GM23248 (cell line): ENCODE data around the gene EFCAB5.

Experiments
- EZH2 ChIP-seq: fragments of 200-600 bp; sonication (generic); IDR thresholded peaks from 2 replicates; pipeline ENCODE4 v1.6.1; 2018; ENCODE audit warnings: antibody characterized with exemption, mild to moderate bottlenecking; ENCODE audit not compliant: insufficient read depth, poor library complexity, severe bottlenecking
- EZH2phosphoT487 ChIP-seq: fragments of 200-600 bp; sonication (generic); IDR thresholded peaks from 2 replicates; pipeline ENCODE4 v1.6.1; 2018; ENCODE audit warnings: antibody characterized with exemption, moderate library complexity, mild to moderate bottlenecking, low read depth; ENCODE audit not compliant: insufficient read depth

DNA sequence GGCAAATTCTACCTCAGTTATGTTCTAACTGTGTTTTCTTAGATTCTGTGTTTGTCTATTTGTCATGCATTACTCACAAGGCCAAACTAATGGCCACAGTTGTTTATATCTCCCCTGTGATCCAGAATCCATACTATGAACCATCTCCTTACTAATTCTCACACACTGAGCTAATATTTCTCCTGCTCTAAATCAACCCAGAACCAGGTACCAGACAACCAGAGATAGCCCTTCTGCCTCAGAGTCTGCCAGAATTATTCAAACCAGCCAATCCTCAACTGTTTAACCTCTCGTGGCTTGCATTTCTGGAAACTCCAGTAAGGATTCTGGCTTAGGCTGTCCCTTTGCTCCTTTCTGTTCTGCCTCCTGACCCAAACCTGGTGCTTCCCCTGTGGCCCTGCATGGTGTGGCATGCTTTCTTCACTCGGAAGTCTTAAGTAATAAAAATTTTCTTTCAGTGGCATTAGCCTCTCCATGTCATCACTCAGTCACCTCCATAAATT, 59.4 kb downstream of the EFCAB5 start:
- TF ChIP-seq EZH2 (no peak), EZH2phosphoT487 (no peak)
